IMR-90 (cell line): ENCODE data around the gene EFCAB9. TPM values are rescaled to one million over a fixed set of nuclear protein-coding genes. Genes with fewer than 3 reads are reported as not detected.

Experiments
- ATAC-seq: fragments of 200-7000 bp; cut with Tn5 transposase; 2 replicates; pipeline ENCODE4 v1.9.1; 2020; ENCODE audit warnings: low read depth, mild to moderate bottlenecking, moderate library complexity
- BruUV-seq: library from RNA; stranded (reverse); fragments of 400-500 nt; replicated peaks from 2 replicates; lab custom pipeline; 2021; lab: Mats Ljungman, UMichigan
- CTCF ChIA-PET: fragments of 300-600 bp; formaldehyde crosslinking; extraction: SDS; loops from one replicate; lab custom pipeline; 2021; ENCODE audit warnings: antibody characterized with exemption; lab: Yijun Ruan, JAX
- POLR2A ChIA-PET: fragments of 300-600 bp; sonication (Branson Sonifier 250); formaldehyde crosslinking; loops from one replicate; lab custom pipeline; 2022; ENCODE audit warnings: antibody characterized with exemption; ENCODE audit not compliant: unreplicated experiment; lab: Charles Lee
- DNase-seq: peaks from one replicate; pipeline ENCODE4 v3.0.0; 2013
- H2AFZ ChIP-seq: replicated peaks from 2 replicates; pipeline ENCODE3; 2013; ENCODE audit warnings: low read length, mild to moderate bottlenecking; ENCODE audit not compliant: poor library complexity
- H2AK5ac ChIP-seq: 2 replicates; pipeline ENCODE4 v1.6.1; 2013; ENCODE audit warnings: low read depth, low read length, inconsistent platforms
- H2AK9ac ChIP-seq: replicated peaks from 2 replicates; pipeline ENCODE3; 2013; ENCODE audit warnings: mild to moderate bottlenecking, low read depth, low read length, moderate library complexity; ENCODE audit not compliant: poor library complexity
- H2BK120ac ChIP-seq: 2 replicates; pipeline ENCODE4 v1.6.1; 2013; ENCODE audit warnings: low read depth, low read length, inconsistent platforms
- H2BK15ac ChIP-seq: 3 replicates; pipeline ENCODE4 v1.6.1; 2013; ENCODE audit warnings: low read depth, low read length, inconsistent platforms
- H2BK20ac ChIP-seq: 2 replicates; pipeline ENCODE4 v1.6.1; 2013; ENCODE audit warnings: low read depth, mild to moderate bottlenecking, inconsistent platforms, low read length, moderate library complexity
- H2BK5ac ChIP-seq: 2 replicates; pipeline ENCODE4 v1.6.1; 2013; ENCODE audit warnings: mild to moderate bottlenecking, low read depth, low read length, inconsistent platforms; ENCODE audit not compliant: poor library complexity, severe bottlenecking
- H3K14ac ChIP-seq: replicated peaks from 2 replicates; pipeline ENCODE4 v1.6.1; 2013; ENCODE audit warnings: low read depth, low read length, inconsistent platforms
- H3K18ac ChIP-seq: 2 replicates; pipeline ENCODE4 v1.6.1; 2013; ENCODE audit warnings: low read depth, low read length, control low read depth
- H3K23ac ChIP-seq: 2 replicates; pipeline ENCODE4 v1.6.1; 2013; ENCODE audit warnings: low read depth, low read length, inconsistent platforms
- H3K27ac ChIP-seq: 2 replicates; pipeline ENCODE4 v1.5.1; 2013; ENCODE audit warnings: mild to moderate bottlenecking, control low read depth, low read length; ENCODE audit not compliant: insufficient read depth
- H3K27me3 ChIP-seq: 2 replicates; pipeline ENCODE4 v1.6.1; 2013; ENCODE audit warnings: low read length; ENCODE audit not compliant: control insufficient read depth, insufficient read depth
- H3K36me3 ChIP-seq: 2 replicates; pipeline ENCODE4 v1.6.1; 2013; ENCODE audit warnings: low read length, mixed read lengths; ENCODE audit not compliant: control insufficient read depth, insufficient read depth
- H3K4ac ChIP-seq: 2 replicates; pipeline ENCODE4 v1.6.1; 2013; ENCODE audit warnings: low read depth, low read length, inconsistent platforms
- H3K4me1 ChIP-seq: 2 replicates; pipeline ENCODE4 v1.6.1; 2013; ENCODE audit warnings: low read length, mixed read lengths; ENCODE audit not compliant: control insufficient read depth, insufficient read depth
- H3K4me2 ChIP-seq: 2 replicates; pipeline ENCODE4 v1.6.1; 2013; ENCODE audit warnings: low read depth, mild to moderate bottlenecking, control low read depth, low read length, moderate library complexity
- H3K4me3 ChIP-seq: 2 replicates; pipeline ENCODE4 v1.5.1; 2013; ENCODE audit warnings: low read depth, mild to moderate bottlenecking, control low read depth, low read length, moderate library complexity; ENCODE audit not compliant: insufficient read depth
- H3K56ac ChIP-seq: 2 replicates; pipeline ENCODE4 v1.6.1; 2013; ENCODE audit warnings: low read length, inconsistent platforms; ENCODE audit not compliant: insufficient read depth; ENCODE audit errors: extremely low read depth
- H3K79me1 ChIP-seq, 2 experiments: 2 replicates each; pipeline ENCODE4 v1.6.1; 2013; ENCODE audit warnings: low read length in 2 of 2, inconsistent platforms in 1 of 2, low read depth in 1 of 2
- H3K9ac ChIP-seq: 2 replicates; pipeline ENCODE4 v1.6.1; 2013; ENCODE audit warnings: low read depth, low read length, control low read depth
- H3K9me1 ChIP-seq: 2 replicates; pipeline ENCODE4 v1.6.1; 2013; ENCODE audit warnings: low read length, inconsistent platforms; ENCODE audit not compliant: insufficient read depth
- H3K9me3 ChIP-seq: 2 replicates; pipeline ENCODE4 v1.6.1; 2013; ENCODE audit warnings: low read length; ENCODE audit not compliant: control insufficient read depth, insufficient read depth
- H4K20me1 ChIP-seq: 2 replicates; pipeline ENCODE4 v1.6.1; 2013; ENCODE audit warnings: low read length, inconsistent platforms; ENCODE audit not compliant: insufficient read depth
- H4K5ac ChIP-seq: 2 replicates; pipeline ENCODE4 v1.6.1; 2013; ENCODE audit warnings: mild to moderate bottlenecking, low read depth, low read length, control low read depth
- H4K8ac ChIP-seq, 2 experiments: 2 replicates each; pipeline ENCODE4 v1.6.1; 2013; ENCODE audit warnings: low read depth in 2 of 2, low read length in 2 of 2, control low read depth in 1 of 2, inconsistent platforms in 1 of 2
- H4K91ac ChIP-seq: 2 replicates; pipeline ENCODE4 v1.6.1; 2013; ENCODE audit warnings: low read depth, low read length, inconsistent platforms; ENCODE audit not compliant: insufficient read depth
- CEBPB ChIP-seq: IDR thresholded peaks from 2 replicates; pipeline ENCODE4 v1.6.1; 2012; ENCODE audit warnings: low read depth, low read length, improper control_type of control experiment
- CHD1 ChIP-seq: IDR thresholded peaks from 2 replicates; pipeline ENCODE4 v1.6.1; 2012; ENCODE audit warnings: low read depth, low read length, improper control_type of control experiment
- FOS ChIP-seq: fragments of 150-350 bp; IDR thresholded peaks from 2 replicates; pipeline ENCODE4 v1.6.1; 2016; ENCODE audit warnings: low read depth, low read length
- MAZ ChIP-seq: IDR thresholded peaks from 2 replicates; pipeline ENCODE4 v1.6.1; 2012; ENCODE audit warnings: low read depth, mild to moderate bottlenecking, low read length, improper control_type of control experiment, moderate library complexity, borderline replicate concordance
- NFE2L2 ChIP-seq: fragments of 150-350 bp; IDR thresholded peaks from 2 replicates; pipeline ENCODE4 v1.6.1; 2016; ENCODE audit warnings: low read depth, mild to moderate bottlenecking, low read length
- RAD21 ChIP-seq: IDR thresholded peaks from 2 replicates; pipeline ENCODE4 v1.6.1; 2012; ENCODE audit warnings: low read length, improper control_type of control experiment
- RFX5 ChIP-seq: IDR thresholded peaks from 2 replicates; pipeline ENCODE4 v1.8.0; 2012; ENCODE audit warnings: low read depth, mild to moderate bottlenecking, low read length, moderate library complexity
- SMC3 ChIP-seq: fragments of 150-350 bp; IDR thresholded peaks from 2 replicates; pipeline ENCODE4 v1.6.1; 2016; ENCODE audit warnings: low read depth, mild to moderate bottlenecking, antibody characterized with exemption, low read length, moderate library complexity
- WGBS, 2 experiments: methylation state at CpG; one replicate each; pipeline versions ENCODE4 v1.1.5 to v1.1.7; 2013; ENCODE audit warnings: missing lambda C conversion rate in 2 of 2; ENCODE audit not compliant: insufficient read length in 1 of 2; ENCODE audit errors: extremely low coverage in 2 of 2; 5-methylcytosine and 5-hydroxymethylcytosine counted together
- dilution Hi-C: fragments of 300-500 bp; cut with HindIII; formaldehyde crosslinking; loops from one replicate; pipeline ENCODE4 v1.14.3; 2018; ENCODE audit warnings: low sequenced_read_pairs; ENCODE audit not compliant: unreplicated experiment
- in situ Hi-C: fragments of 300-500 bp; cut with MboI; formaldehyde crosslinking; loops from 3 replicates; pipeline ENCODE4 v1.14.3; 2019; ENCODE audit warnings: low sequenced_read_pairs, inconsistent platforms, mixed read lengths
- intact Hi-C: fragments of 100-400 bp; cut with micrococcal nuclease; formaldehyde crosslinking; loops from 2 replicates; pipeline ENCODE4 v1.10.0; 2022
- polyA plus RNA-seq, 3 experiments: library from polyadenylated mRNA; depleted of rRNA; stranded (reverse); fragments of >200 nt; gene quantifications; 2 replicates each; pipeline ENCODE4 v1.2.3, GENCODE V29; 2012; ENCODE audit warnings: low replicate concordance in 1 of 3
- total RNA-seq: library from RNA; depleted of rRNA; stranded (reverse); fragments of >200 nt; gene quantifications from 2 replicates; pipeline ENCODE4 v1.2.3, GENCODE V29; 2012
- TF ChIP-seq, protein P1 (sequence below): fragments of 150-350 bp; IDR thresholded peaks from 2 replicates; pipeline ENCODE4 v1.6.1; 2017; ENCODE audit warnings: mild to moderate bottlenecking, antibody characterized with exemption, low read length, low read depth

Gene EFCAB9
- total and polyA plus RNA-seq, 2 of the 4 experiments (the other 2 are of a cell fraction), result not detected

DNA sequence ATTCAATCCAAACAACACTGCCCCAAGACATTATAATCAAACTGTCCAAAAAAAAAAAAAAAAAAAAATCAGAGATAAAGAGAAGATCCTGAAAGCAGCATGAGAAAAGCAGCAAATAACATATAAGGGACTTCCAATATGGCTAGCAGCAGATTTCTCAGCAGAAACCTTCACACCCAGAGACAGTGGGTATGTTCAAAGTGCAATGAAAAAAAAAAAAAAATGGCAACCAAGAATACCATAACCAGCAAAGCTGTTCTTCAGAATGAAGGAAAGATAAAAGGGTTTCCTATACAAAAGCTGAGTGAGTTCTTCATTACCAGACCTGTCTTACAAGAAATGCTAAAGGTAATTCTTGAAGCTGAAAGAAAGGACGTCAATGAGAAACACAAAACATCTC lies 57.4 kb downstream of the EFCAB9 start:
- H2BK120ac ChIP-seq, result no peak overlapping the region
- no peak overlapping the region for H4K91ac ChIP-seq
- peaks cover 3% of the 10 kb centered on the region; the same call in 1 of the 2 replicates for H3K9me1 ChIP-seq
- H4K8ac ChIP-seq, result no peak overlapping the region
- no CpG with 5 or more reads among the region's 1 CpG for WGBS, 2 experiments
- POLR2A ChIA-PET, result no interaction called here
- H3K23ac ChIP-seq, result no peak overlapping the region
- H2AFZ ChIP-seq, result no peak overlapping the region
- no peak overlapping the region for H2BK15ac ChIP-seq
- H2BK5ac ChIP-seq, result no peak overlapping the region
- CTCF ChIA-PET, result interaction anchor here (0.6 kb wide), 1 partner anchor 38 kb away, joined by 3 read pairs; no protein-coding TSS in a partner anchor
- DNase-seq (no peak), ATAC-seq (no peak)
- dilution Hi-C loops (no loop called here), in situ Hi-C loops (no loop called here), intact Hi-C loops (no loop called here)
- no peak for TF ChIP-seq RFX5
- TF ChIP-seq CEBPB, result no peak
- TF ChIP-seq RAD21, result no peak
- TF ChIP-seq, protein P1, sequence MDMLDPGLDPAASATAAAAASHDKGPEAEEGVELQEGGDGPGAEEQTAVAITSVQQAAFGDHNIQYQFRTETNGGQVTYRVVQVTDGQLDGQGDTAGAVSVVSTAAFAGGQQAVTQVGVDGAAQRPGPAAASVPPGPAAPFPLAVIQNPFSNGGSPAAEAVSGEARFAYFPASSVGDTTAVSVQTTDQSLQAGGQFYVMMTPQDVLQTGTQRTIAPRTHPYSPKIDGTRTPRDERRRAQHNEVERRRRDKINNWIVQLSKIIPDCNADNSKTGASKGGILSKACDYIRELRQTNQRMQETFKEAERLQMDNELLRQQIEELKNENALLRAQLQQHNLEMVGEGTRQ, result no peak
- TF ChIP-seq CHD1, result no peak
- TF ChIP-seq MAZ, result no peak
- no peak for TF ChIP-seq NFE2L2
- TF ChIP-seq FOS, result no peak
- no peak for TF ChIP-seq SMC3
- H3K4me3 ChIP-seq, result no peak overlapping the region
- H4K20me1 ChIP-seq, result peaks cover 21% of the 10 kb centered on the region
- H3K4me1 ChIP-seq, result no peaks in the 10 kb centered on the region
- no peak overlapping the region for H3K56ac ChIP-seq
- H2AK9ac ChIP-seq, result no peak overlapping the region
- no peak overlapping the region for H3K9ac ChIP-seq
- no peak overlapping the region for H2AK5ac ChIP-seq
- no peak overlapping the region for H3K4me2 ChIP-seq
- no peak overlapping the region for H3K18ac ChIP-seq
- no TSS peak for BruUV-seq
- H3K79me1 ChIP-seq, result peaks cover 28 to 42% of the 10 kb centered on the region in 2 experiments
- no peak overlapping the region for H4K5ac ChIP-seq
- H3K4ac ChIP-seq, result no peak overlapping the region
- no peak overlapping the region for H2BK20ac ChIP-seq
- H3K14ac ChIP-seq, result no peak overlapping the region
- no peak overlapping the region for H3K27ac ChIP-seq
- peaks cover 15% of the 10 kb centered on the region for H3K36me3 ChIP-seq
- peaks cover 4% of the 10 kb centered on the region for H3K9me3 ChIP-seq
- H3K27me3 ChIP-seq, result no peaks in the 10 kb centered on the region
